Measurements from ENCODE around the gene CACNA2D2. TPM values are rescaled to one million over a fixed set of nuclear protein-coding genes. Genes with fewer than 3 reads are reported as not detected.

Gene CACNA2D2
- total and polyA plus RNA-seq, 2 donors from 2014 or later, result 3.6 to 6.0 TPM

GRCh38 chr3:50455161-50456018, 48.0 kb downstream of the CACNA2D2 start:
- Histone ChIP-seq H3K27me3 (ENCODE audit: control insufficient read depth, insufficient read depth, low read length) (no peaks in the 10 kb centered on the region), H3K27ac (ENCODE audit: low read depth in 2 of 2, low read length in 2 of 2) (no peak overlapping the region), H3K4me1 (ENCODE audit: control insufficient read depth in 2 of 3, insufficient read depth in 2 of 3, low read depth in 1 of 3, low read length in 3 of 3) (no peaks in the 10 kb centered on the region), H3K9me3 (ENCODE audit: control insufficient read depth in 2 of 3, insufficient read depth in 1 of 3, low read length in 3 of 3) (no peaks in the 10 kb centered on the region), H3K9ac (ENCODE audit: low read length in 3 of 3) (no peak overlapping the region), H3K36me3 (ENCODE audit: control insufficient read depth in 2 of 3, insufficient read depth in 3 of 3, low read length in 3 of 3) (no peaks in the 10 kb centered on the region), H3K4me3 (ENCODE audit: low read length in 3 of 3) (no peak overlapping the region)
- FAIRE-seq (no peak), DNase-seq (no peak)
- no peak for TF ChIP-seq CTCF (IDR thresholded peaks at IDR 0.05; ENCODE audit: borderline replicate concordance, extremely low read depth, insufficient read depth)
- intact Hi-C loops (cut with DNase I), result no loop called here

- Histone ChIP-seq H3K4me3 (ENCODE audit: low read length in 3 of 3) (no peak overlapping the region), H3K27ac (ENCODE audit: low read depth in 2 of 2, low read length in 2 of 2) (no peak overlapping the region), H3K27me3 (ENCODE audit: control insufficient read depth, insufficient read depth, low read length) (no peaks in the 10 kb centered on the region), H3K36me3 (ENCODE audit: control insufficient read depth in 2 of 3, insufficient read depth in 3 of 3, low read length in 3 of 3) (no peaks in the 10 kb centered on the region), H3K9me3 (ENCODE audit: control insufficient read depth in 2 of 3, insufficient read depth in 1 of 3, low read length in 3 of 3) (no peaks in the 10 kb centered on the region), H3K4me1 (ENCODE audit: control insufficient read depth in 2 of 3, insufficient read depth in 2 of 3, low read depth in 1 of 3, low read length in 3 of 3) (no peaks in the 10 kb centered on the region), H3K9ac (ENCODE audit: low read length in 3 of 3) (no peak overlapping the region)
- FAIRE-seq, result no peak
- DNase-seq, result no peak
- intact Hi-C loops (cut with DNase I), result no loop called here
- TF ChIP-seq CTCF (IDR thresholded peaks at IDR 0.05; ENCODE audit: borderline replicate concordance, extremely low read depth, insufficient read depth), result no peak
Observed at GRCh38 chr3:50454481-50455070, 48.9 kb downstream of the CACNA2D2 start.

GRCh38 chr3:50453907-50454306, 49.5 kb downstream of the CACNA2D2 start:
- no peak for FAIRE-seq
- no peak overlapping the region for H3K27ac ChIP-seq (ENCODE audit: low read depth in 2 of 2, low read length in 2 of 2)
- H3K9ac ChIP-seq (ENCODE audit: low read length in 3 of 3), result no peak overlapping the region
- no peaks in the 10 kb centered on the region for H3K4me1 ChIP-seq (ENCODE audit: control insufficient read depth in 2 of 3, insufficient read depth in 2 of 3, low read depth in 1 of 3, low read length in 3 of 3)
- TF ChIP-seq CTCF (IDR thresholded peaks at IDR 0.05; ENCODE audit: borderline replicate concordance, extremely low read depth, insufficient read depth), result no peak
- no peaks in the 10 kb centered on the region for H3K27me3 ChIP-seq (ENCODE audit: control insufficient read depth, insufficient read depth, low read length)
- no peak overlapping the region for H3K4me3 ChIP-seq (ENCODE audit: low read length in 3 of 3)
- H3K36me3 ChIP-seq (ENCODE audit: control insufficient read depth in 2 of 3, insufficient read depth in 3 of 3, low read length in 3 of 3), result no peaks in the 10 kb centered on the region
- intact Hi-C loops (cut with DNase I), result no loop called here
- no peaks in the 10 kb centered on the region for H3K9me3 ChIP-seq (ENCODE audit: control insufficient read depth in 2 of 3, insufficient read depth in 1 of 3, low read length in 3 of 3)
- DNase-seq, result no peak

Data from kidney (tissue), 14 donors.